ENCODE results near the gene ABHD3. TPM values are rescaled to one million over a fixed set of nuclear protein-coding genes. Genes with fewer than 3 reads are reported as not detected.
A peak's percentile ranks its signal among the peaks of the same experiment; 100 is the strongest.

ABHD3 gene
- total and polyA plus RNA-seq, 2 donors (not counting 3 experiments of a cell fraction or from before 2014, with no cell fraction given), result 6.3 to 14.9 TPM

DNA sequence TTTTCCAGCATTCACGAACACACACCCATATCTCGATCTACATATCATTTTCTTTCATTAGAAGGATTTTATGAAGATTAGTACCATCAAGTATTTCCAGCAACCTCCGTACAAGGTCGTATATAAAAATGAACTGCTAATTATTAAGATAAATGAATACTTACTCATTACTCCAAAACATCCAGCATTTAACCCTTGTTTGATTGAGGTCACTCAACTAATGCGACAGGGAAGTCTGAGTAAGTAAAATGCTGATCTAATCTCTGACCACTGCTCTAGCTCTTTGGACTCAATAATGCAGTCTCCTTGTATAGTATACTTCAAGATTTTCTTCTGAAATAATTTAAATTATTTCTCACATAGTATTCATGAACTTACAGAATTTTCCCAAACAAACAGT, 2.0 kb downstream of the ABHD3 start:
- POLR2A ChIA-PET, result interaction anchor here (2.5 kb wide), 1 partner anchor 38 kb away, joined by 11 read pairs; the partner anchor contains the start of gene MIB1
- CTCF ChIA-PET, result no interaction called here
- H3K4me2 ChIP-seq (ENCODE audit: insufficient read depth, low read length), result peak overlapping the region; percentile 85

More for the DNA sequence above, 2.0 kb downstream of the ABHD3 start:
- intact Hi-C loops (cut with micrococcal nuclease) (loop anchor here (2.0 to 5.0 kb wide), 3 partner anchors 20 to 70 kb away; no protein-coding TSS in a partner anchor), dilution Hi-C loops (cut with MboI; ENCODE audit: extremely low pct_ligation_motif_present, low sequenced_read_pairs) (no loop called here)
- H3K36me3 ChIP-seq (ENCODE audit: control insufficient read depth in 2 of 2, extremely low read depth in 1 of 2, insufficient read depth in 2 of 2, low read length in 2 of 2), result no peaks in the 10 kb centered on the region
- no TSS peak for BruUV-seq (replicated peaks)
- peaks cover 19% of the 10 kb centered on the region for H3K4me1 ChIP-seq (ENCODE audit: control insufficient read depth, extremely low read depth, insufficient read depth, low read length)
- no peak overlapping the region for H2AFZ ChIP-seq (ENCODE audit: low read depth, low read length)
- H3K27ac ChIP-seq (ENCODE audit: insufficient read depth, low read depth, low read length), result no peak overlapping the region
- peak; percentile 9 for DNase-seq (ENCODE audit: low read depth, low spot score)
- peak overlapping the region in 1 of 3 experiments; percentile 94 for H3K4me3 ChIP-seq (replicated peaks in 1 of 3; ENCODE audit: insufficient read depth in 1 of 3, low read depth in 1 of 3, low read length in 3 of 3)
- FAIRE-seq, result peak; percentile 56
- no peak overlapping the region for H3K9ac ChIP-seq (replicated peaks; ENCODE audit: extremely low read depth, insufficient read depth, low read length)
- no peaks in the 10 kb centered on the region for H4K20me1 ChIP-seq (replicated peaks; ENCODE audit: control insufficient read depth, extremely low read depth, insufficient read depth, low read length)
- no peaks in the 10 kb centered on the region for H3K9me3 ChIP-seq (replicated peaks; ENCODE audit: control insufficient read depth, insufficient read depth, low read length)
- H3K27me3 ChIP-seq (ENCODE audit: control insufficient read depth in 2 of 2, insufficient read depth in 2 of 2, low read length in 2 of 2), result no peaks in the 10 kb centered on the region
- TF ChIP-seq MYC (IDR thresholded peaks at IDR 0.05; ENCODE audit: low read depth, low read length), result no peak
- TF ChIP-seq JUN (IDR thresholded peaks at IDR 0.05; ENCODE audit: borderline replicate concordance, insufficient read depth, insufficient read length, low read depth), result no peak
- TF ChIP-seq, protein P1, sequence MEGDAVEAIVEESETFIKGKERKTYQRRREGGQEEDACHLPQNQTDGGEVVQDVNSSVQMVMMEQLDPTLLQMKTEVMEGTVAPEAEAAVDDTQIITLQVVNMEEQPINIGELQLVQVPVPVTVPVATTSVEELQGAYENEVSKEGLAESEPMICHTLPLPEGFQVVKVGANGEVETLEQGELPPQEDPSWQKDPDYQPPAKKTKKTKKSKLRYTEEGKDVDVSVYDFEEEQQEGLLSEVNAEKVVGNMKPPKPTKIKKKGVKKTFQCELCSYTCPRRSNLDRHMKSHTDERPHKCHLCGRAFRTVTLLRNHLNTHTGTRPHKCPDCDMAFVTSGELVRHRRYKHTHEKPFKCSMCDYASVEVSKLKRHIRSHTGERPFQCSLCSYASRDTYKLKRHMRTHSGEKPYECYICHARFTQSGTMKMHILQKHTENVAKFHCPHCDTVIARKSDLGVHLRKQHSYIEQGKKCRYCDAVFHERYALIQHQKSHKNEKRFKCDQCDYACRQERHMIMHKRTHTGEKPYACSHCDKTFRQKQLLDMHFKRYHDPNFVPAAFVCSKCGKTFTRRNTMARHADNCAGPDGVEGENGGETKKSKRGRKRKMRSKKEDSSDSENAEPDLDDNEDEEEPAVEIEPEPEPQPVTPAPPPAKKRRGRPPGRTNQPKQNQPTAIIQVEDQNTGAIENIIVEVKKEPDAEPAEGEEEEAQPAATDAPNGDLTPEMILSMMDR (IDR thresholded peaks at IDR 0.05; ENCODE audit: extremely low read depth in 1 of 2, insufficient read depth in 1 of 2, low read depth in 1 of 2, low read length in 2 of 2), result no peak
- no peak for TF ChIP-seq POLR2AphosphoS5 (IDR thresholded peaks at IDR 0.05; ENCODE audit: insufficient read depth, low read depth, low read length)
- TF ChIP-seq POLR2A (IDR thresholded peaks at IDR 0.05; ENCODE audit: low read depth, low read length), result no peak
- peak; percentile 62 for TF ChIP-seq GATA2 (IDR thresholded peaks at IDR 0.05; ENCODE audit: insufficient read depth, insufficient read length, low read depth, low read length)
- TF ChIP-seq, protein P2, sequence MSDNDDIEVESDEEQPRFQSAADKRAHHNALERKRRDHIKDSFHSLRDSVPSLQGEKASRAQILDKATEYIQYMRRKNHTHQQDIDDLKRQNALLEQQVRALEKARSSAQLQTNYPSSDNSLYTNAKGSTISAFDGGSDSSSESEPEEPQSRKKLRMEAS (IDR thresholded peaks at IDR 0.05; ENCODE audit: insufficient read depth, insufficient read length), result no peak
- no peak for TF ChIP-seq EZH2 (IDR thresholded peaks at IDR 0.05; ENCODE audit: borderline replicate concordance, low read depth, low read length, severe bottlenecking)
- no peaks in the 10 kb centered on the region for H3K9me1 ChIP-seq (replicated peaks; ENCODE audit: control insufficient read depth, extremely low read depth, insufficient read depth, low read length)
- H3K79me2 ChIP-seq (ENCODE audit: control insufficient read depth, insufficient read depth, low read length), result peaks cover 2% of the 10 kb centered on the region

Measured in endothelial cell of umbilical vein (primary cell).